Measurements from ENCODE around the gene TLR2. TPM values are rescaled to one million over a fixed set of nuclear protein-coding genes. Genes with fewer than 3 reads are reported as not detected.

Gene TLR2
- total and polyA plus RNA-seq, 4 donors, result 2.9 to 15.6 (median 6.2) TPM

DNA sequence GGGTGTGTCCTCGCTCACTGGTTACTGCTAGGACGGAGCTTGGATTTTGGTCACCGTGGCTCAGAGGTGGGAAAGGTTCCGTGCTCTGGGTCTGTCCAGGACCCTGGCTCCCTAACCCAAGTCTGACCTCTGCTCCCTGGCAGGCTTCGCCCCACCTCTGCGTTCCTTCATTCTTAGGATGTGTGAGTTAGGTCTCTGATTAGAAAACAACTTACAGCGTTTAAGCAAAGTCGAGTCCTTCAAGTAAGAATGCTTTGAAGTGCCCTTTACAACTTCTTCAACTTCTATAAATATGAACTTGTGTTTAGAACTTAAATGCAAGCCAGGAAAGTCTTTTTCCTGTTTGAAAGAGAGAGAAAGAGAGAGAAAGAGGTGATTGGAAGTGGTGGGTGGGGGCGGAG lies 891 bp downstream of the TLR2 start:
- peaks cover 5 to 16% (median 10%) of the 10 kb centered on the region in 4 donors for H3K4me1 ChIP-seq (ENCODE audit: control insufficient read depth in 4 of 4, insufficient read depth in 4 of 4, low read length in 3 of 4)
- no peak for DNase-seq (ENCODE audit: low spot score)
- H3K9ac ChIP-seq (ENCODE audit: low read depth in 1 of 2, low read length in 2 of 2), result peak overlapping the region in 1 of 2 donors; percentile 58
- peak overlapping the region; percentile 65 to 73 (median 73) for H3K4me3 ChIP-seq (ENCODE audit: low read depth in 1 of 3, low read length in 3 of 3)
- no peak for TF ChIP-seq GABPA (IDR thresholded peaks at IDR 0.05 in 1 of 2, conservative IDR thresholded peaks at IDR 0.05 in 1 of 2)
- TF ChIP-seq, protein P1, sequence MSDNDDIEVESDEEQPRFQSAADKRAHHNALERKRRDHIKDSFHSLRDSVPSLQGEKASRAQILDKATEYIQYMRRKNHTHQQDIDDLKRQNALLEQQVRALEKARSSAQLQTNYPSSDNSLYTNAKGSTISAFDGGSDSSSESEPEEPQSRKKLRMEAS (IDR thresholded peaks at IDR 0.05), result no peak
- no peak for TF ChIP-seq RAD21 (IDR thresholded peaks at IDR 0.05)
- no peaks in the 10 kb centered on the region for H3K9me3 ChIP-seq (ENCODE audit: control insufficient read depth in 4 of 4, low read length in 3 of 4)
- 21% methylated on average over 9 of the region's 9 CpGs for WGBS
- peaks cover 0 to 4% (median 0%) of the 10 kb centered on the region in 4 donors for H3K36me3 ChIP-seq (ENCODE audit: control insufficient read depth in 4 of 4, insufficient read depth in 3 of 4, low read depth in 1 of 4, low read length in 3 of 4)
- peak overlapping the region in 1 of 2 donors; percentile 40 for H3K27ac ChIP-seq (ENCODE audit: low read depth in 1 of 2, low read length in 2 of 2)
- no peaks in the 10 kb centered on the region for H3K27me3 ChIP-seq (ENCODE audit: control insufficient read depth in 4 of 4, insufficient read depth in 4 of 4, low read length in 3 of 4)

DNA sequence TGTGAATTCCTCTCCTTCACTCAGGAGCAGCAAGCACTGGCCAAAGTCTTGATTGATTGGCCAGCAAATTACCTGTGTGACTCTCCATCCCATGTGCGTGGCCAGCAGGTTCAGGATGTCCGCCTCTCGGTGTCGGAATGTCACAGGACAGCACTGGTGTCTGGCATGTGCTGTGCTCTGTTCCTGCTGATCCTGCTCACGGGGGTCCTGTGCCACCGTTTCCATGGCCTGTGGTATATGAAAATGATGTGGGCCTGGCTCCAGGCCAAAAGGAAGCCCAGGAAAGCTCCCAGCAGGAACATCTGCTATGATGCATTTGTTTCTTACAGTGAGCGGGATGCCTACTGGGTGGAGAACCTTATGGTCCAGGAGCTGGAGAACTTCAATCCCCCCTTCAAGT lies 20.4 kb downstream of the TLR2 start:
- H3K4me1 ChIP-seq (ENCODE audit: control insufficient read depth in 4 of 4, insufficient read depth in 4 of 4, low read length in 3 of 4), result no peaks in the 10 kb centered on the region
- TF ChIP-seq GABPA (IDR thresholded peaks at IDR 0.05 in 1 of 2, conservative IDR thresholded peaks at IDR 0.05 in 1 of 2), result no peak
- no peak for TF ChIP-seq SP1 (IDR thresholded peaks at IDR 0.05)
- TF ChIP-seq EGR1 (IDR thresholded peaks at IDR 0.05; ENCODE audit: low read depth in 2 of 2), result no peak
- TF ChIP-seq HNF4A (conservative IDR thresholded peaks at IDR 0.05), result no peak
- no peak for TF ChIP-seq RXRA (IDR thresholded peaks at IDR 0.05)
- TF ChIP-seq, protein P2, sequence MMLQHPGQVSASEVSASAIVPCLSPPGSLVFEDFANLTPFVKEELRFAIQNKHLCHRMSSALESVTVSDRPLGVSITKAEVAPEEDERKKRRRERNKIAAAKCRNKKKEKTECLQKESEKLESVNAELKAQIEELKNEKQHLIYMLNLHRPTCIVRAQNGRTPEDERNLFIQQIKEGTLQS (IDR thresholded peaks at IDR 0.05), result no peak
- no peak for TF ChIP-seq TAF1 (conservative IDR thresholded peaks at IDR 0.05)
- TF ChIP-seq, protein P3, sequence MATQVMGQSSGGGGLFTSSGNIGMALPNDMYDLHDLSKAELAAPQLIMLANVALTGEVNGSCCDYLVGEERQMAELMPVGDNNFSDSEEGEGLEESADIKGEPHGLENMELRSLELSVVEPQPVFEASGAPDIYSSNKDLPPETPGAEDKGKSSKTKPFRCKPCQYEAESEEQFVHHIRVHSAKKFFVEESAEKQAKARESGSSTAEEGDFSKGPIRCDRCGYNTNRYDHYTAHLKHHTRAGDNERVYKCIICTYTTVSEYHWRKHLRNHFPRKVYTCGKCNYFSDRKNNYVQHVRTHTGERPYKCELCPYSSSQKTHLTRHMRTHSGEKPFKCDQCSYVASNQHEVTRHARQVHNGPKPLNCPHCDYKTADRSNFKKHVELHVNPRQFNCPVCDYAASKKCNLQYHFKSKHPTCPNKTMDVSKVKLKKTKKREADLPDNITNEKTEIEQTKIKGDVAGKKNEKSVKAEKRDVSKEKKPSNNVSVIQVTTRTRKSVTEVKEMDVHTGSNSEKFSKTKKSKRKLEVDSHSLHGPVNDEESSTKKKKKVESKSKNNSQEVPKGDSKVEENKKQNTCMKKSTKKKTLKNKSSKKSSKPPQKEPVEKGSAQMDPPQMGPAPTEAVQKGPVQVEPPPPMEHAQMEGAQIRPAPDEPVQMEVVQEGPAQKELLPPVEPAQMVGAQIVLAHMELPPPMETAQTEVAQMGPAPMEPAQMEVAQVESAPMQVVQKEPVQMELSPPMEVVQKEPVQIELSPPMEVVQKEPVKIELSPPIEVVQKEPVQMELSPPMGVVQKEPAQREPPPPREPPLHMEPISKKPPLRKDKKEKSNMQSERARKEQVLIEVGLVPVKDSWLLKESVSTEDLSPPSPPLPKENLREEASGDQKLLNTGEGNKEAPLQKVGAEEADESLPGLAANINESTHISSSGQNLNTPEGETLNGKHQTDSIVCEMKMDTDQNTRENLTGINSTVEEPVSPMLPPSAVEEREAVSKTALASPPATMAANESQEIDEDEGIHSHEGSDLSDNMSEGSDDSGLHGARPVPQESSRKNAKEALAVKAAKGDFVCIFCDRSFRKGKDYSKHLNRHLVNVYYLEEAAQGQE (IDR thresholded peaks at IDR 0.05), result no peak
- TF ChIP-seq YY1 (IDR thresholded peaks at IDR 0.05), result no peak
- no peak for TF ChIP-seq HNF4G (IDR thresholded peaks at IDR 0.05)
- TF ChIP-seq FOXA1 (IDR thresholded peaks at IDR 0.05), result no peak
- no peak for TF ChIP-seq FOXA2 (IDR thresholded peaks at IDR 0.05)
- TF ChIP-seq, protein P1 (IDR thresholded peaks at IDR 0.05), result no peak
- no peak for TF ChIP-seq JUND (IDR thresholded peaks at IDR 0.05)
- TF ChIP-seq, protein P4, sequence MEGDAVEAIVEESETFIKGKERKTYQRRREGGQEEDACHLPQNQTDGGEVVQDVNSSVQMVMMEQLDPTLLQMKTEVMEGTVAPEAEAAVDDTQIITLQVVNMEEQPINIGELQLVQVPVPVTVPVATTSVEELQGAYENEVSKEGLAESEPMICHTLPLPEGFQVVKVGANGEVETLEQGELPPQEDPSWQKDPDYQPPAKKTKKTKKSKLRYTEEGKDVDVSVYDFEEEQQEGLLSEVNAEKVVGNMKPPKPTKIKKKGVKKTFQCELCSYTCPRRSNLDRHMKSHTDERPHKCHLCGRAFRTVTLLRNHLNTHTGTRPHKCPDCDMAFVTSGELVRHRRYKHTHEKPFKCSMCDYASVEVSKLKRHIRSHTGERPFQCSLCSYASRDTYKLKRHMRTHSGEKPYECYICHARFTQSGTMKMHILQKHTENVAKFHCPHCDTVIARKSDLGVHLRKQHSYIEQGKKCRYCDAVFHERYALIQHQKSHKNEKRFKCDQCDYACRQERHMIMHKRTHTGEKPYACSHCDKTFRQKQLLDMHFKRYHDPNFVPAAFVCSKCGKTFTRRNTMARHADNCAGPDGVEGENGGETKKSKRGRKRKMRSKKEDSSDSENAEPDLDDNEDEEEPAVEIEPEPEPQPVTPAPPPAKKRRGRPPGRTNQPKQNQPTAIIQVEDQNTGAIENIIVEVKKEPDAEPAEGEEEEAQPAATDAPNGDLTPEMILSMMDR (IDR thresholded peaks at IDR 0.05; ENCODE audit: low read depth, low read length, missing input control), result no peak
- no peak for TF ChIP-seq NR2F2 (IDR thresholded peaks at IDR 0.05)
- TF ChIP-seq RAD21 (IDR thresholded peaks at IDR 0.05), result no peak
- TF ChIP-seq, protein P5, sequence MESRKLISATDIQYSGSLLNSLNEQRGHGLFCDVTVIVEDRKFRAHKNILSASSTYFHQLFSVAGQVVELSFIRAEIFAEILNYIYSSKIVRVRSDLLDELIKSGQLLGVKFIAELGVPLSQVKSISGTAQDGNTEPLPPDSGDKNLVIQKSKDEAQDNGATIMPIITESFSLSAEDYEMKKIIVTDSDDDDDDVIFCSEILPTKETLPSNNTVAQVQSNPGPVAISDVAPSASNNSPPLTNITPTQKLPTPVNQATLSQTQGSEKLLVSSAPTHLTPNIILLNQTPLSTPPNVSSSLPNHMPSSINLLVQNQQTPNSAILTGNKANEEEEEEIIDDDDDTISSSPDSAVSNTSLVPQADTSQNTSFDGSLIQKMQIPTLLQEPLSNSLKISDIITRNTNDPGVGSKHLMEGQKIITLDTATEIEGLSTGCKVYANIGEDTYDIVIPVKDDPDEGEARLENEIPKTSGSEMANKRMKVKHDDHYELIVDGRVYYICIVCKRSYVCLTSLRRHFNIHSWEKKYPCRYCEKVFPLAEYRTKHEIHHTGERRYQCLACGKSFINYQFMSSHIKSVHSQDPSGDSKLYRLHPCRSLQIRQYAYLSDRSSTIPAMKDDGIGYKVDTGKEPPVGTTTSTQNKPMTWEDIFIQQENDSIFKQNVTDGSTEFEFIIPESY (IDR thresholded peaks at IDR 0.05), result no peak
- H3K36me3 ChIP-seq (ENCODE audit: control insufficient read depth in 4 of 4, insufficient read depth in 3 of 4, low read depth in 1 of 4, low read length in 3 of 4), result no peaks in the 10 kb centered on the region
- H3K27ac ChIP-seq (ENCODE audit: low read depth in 1 of 2, low read length in 2 of 2), result no peak overlapping the region
- H3K9ac ChIP-seq (ENCODE audit: low read depth in 1 of 2, low read length in 2 of 2), result no peak overlapping the region
- H3K27me3 ChIP-seq (ENCODE audit: control insufficient read depth in 4 of 4, insufficient read depth in 4 of 4, low read length in 3 of 4), result no peaks in the 10 kb centered on the region
- H3K9me3 ChIP-seq (ENCODE audit: control insufficient read depth in 4 of 4, low read length in 3 of 4), result no peaks in the 10 kb centered on the region
- no peak overlapping the region for H3K4me3 ChIP-seq (ENCODE audit: low read depth in 1 of 3, low read length in 3 of 3)
- WGBS, result 92% methylated on average over 7 of the region's 7 CpGs
- DNase-seq (ENCODE audit: low spot score), result no peak
